GM12873 (cell line): ENCODE results near the gene GNG12.

Experiments
- CTCF ChIP-seq: IDR thresholded peaks from 2 replicates; pipeline ENCODE4 v1.5.1; 2012; ENCODE audit warnings: low read depth, mild to moderate bottlenecking, moderate library complexity, low read length, control low read depth; ENCODE audit not compliant: insufficient read depth; ENCODE audit errors: missing control alignments

The GNG12 gene

DNA sequence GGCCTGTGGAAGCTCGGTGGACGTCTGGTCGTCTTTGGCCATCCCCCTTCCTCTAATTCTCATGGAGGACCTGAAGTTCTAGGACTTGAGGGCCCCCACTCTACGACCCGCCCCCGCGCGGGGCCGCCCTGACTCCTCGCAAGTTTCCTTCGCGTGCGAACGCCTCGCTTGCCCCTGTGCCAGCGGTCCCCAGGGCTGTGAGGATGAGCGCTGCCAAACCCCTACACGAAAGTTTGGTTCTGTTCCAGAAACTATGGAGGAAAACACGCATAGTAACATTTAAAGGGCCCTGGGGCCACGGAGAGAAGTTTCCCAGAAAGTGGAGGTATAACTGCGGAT, 304 bp upstream of the GNG12 start:
- no peak for TF ChIP-seq CTCF

DNA sequence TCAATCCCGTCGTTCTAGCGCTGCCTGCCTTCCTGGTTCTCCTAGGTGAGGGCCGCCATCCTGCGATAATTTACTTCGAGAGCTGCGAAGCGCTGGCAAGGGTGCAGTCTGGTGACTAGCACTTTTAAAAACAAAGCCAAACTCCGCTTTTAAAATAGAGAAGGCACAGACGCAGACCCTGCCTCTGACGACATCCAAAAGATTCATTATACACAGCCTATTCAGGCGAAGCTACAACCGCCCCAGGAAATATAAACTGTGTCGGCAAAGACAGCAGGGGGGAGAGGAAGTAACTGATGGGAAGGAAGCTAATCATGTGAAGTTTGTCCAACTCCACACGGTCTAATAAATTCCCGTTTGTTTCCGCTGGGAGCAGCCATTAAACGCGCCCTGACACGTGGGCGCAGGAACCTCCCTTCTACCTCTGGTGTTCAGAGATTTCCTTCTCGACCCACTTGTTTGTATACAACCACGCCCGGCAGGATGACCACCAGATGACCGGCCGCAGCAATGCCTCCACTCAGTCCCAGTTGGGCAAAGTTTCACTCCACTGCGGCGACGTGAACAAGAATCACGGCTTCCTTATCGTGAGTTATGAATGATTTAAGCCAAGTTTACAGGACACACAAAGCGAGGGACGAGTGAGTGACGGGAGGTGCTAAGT, 1.3 kb downstream of the GNG12 start:
- TF ChIP-seq CTCF, result no peak

GRCh38 chr1:67830928-67831830, 2.1 kb downstream of the GNG12 start:
- TF ChIP-seq CTCF, result no peak

- TF ChIP-seq CTCF, result no peak
Measured at GRCh38 chr1:67830226-67830625, 3.0 kb downstream of the GNG12 start.

GRCh38 chr1:67827688-67828087, 5.6 kb downstream of the GNG12 start:
- TF ChIP-seq CTCF, result no peak

GRCh38 chr1:67825591-67825990, 7.7 kb downstream of the GNG12 start:
- no peak for TF ChIP-seq CTCF

- no peak for TF ChIP-seq CTCF
Measured at GRCh38 chr1:67824766-67825165, 8.5 kb downstream of the GNG12 start.
